Thyroid gland (tissue), 4 donors: Measurements from ENCODE around the gene SNRPA1. TPM values are rescaled to one million over a fixed set of nuclear protein-coding genes. Genes with fewer than 3 reads are reported as not detected.

Experiments used
- DNase-seq, 2 donors: peaks; one replicate each; pipeline ENCODE4 v3.0.0-alpha.2; 2019
- H3K27ac ChIP-seq, 3 donors: fragments of 200-600 bp; sonication (generic); 1 replicate in 2 of 3; 2 replicates in 1 of 3; pipeline ENCODE4 v1.5.1; 2016 to 2019; ENCODE audit warnings: mild to moderate bottlenecking in 1 of 3, moderate library complexity in 1 of 3
- H3K27me3 ChIP-seq: fragments of 200-600 bp; sonication (generic); one replicate; pipeline ENCODE4 v1.5.1; 2019
- H3K36me3 ChIP-seq, 2 donors: fragments of 200-600 bp; sonication (generic); one replicate each; pipeline ENCODE4 v1.5.1; 2016 to 2019
- H3K4me1 ChIP-seq, 2 donors: fragments of 200-600 bp; sonication (generic); one replicate each; pipeline ENCODE4 v1.5.1; 2017 to 2019
- H3K4me3 ChIP-seq, 3 donors: fragments of 200-600 bp; sonication (generic); replicated peaks in 1 of 3; 1 replicate in 2 of 3; 2 replicates in 1 of 3; pipeline ENCODE4 v1.5.1; 2016; ENCODE audit warnings: mild to moderate bottlenecking in 1 of 3
- H3K9me3 ChIP-seq: fragments of 200-600 bp; sonication (generic); one replicate; pipeline ENCODE4 v1.5.1; 2017
- POLR2A ChIP-seq, 2 donors: fragments of 450-650 bp; IDR thresholded peaks; one replicate each; pipeline ENCODE4 v1.6.1; 2017; ENCODE audit warnings: antibody characterized with exemption in 2 of 2, mild to moderate bottlenecking in 2 of 2, moderate library complexity in 1 of 2
- WGBS, 2 donors: methylation state at CpG; one replicate each; pipeline ENCODE4 v1.1.5; 2017; 5-methylcytosine and 5-hydroxymethylcytosine counted together
- intact Hi-C: fragments of 100-400 bp; cut with DNase I; formaldehyde crosslinking; loops from one replicate; pipeline ENCODE4 v1.15.1; 2023
- total RNA-seq, 4 donors: library from RNA; depleted of rRNA; stranded (reverse); fragments of >200 nt; gene quantifications; one replicate each; pipeline ENCODE4 v1.2.3, GENCODE V29; 2016
- TF ChIP-seq, protein P1 (sequence below), 6 experiments: fragments of 200-600 bp in 3 of 6; fragments of 450-650 bp in 3 of 6; sonication (generic) in 3 of 6; IDR thresholded peaks; one replicate each; pipeline ENCODE4 v1.5.1; 2016 to 2019; ENCODE audit warnings: antibody characterized with exemption in 6 of 6, mild to moderate bottlenecking in 2 of 6, inconsistent platforms in 1 of 6, moderate library complexity in 1 of 6

SNRPA1 gene
- total RNA-seq, 4 donors from 2014 or later: 34.8 to 111 (median 71.1) TPM

DNA sequence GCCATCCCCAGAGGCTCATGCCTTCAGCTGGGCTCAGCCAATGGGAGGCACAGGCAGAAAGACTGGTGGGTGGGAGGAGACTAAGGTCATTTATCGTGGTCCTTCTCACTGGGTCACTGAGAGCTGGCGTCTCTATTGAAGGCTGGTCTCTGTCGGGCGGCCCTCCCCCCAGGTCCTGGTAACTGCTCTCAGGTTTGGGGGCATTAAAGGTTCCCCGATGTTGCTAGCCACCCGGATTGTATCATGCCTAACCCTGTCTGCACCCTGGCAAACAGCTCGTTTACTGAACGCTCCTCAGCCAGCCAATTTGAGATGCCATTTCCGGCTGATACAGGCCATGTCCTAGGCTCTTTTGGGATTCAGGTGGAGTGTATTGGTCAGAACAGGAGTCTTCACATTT, 28.3 kb downstream of the SNRPA1 start:
- no peaks in the 10 kb centered on the region for H3K27me3 ChIP-seq
- H3K36me3 ChIP-seq: peaks cover 20 to 22% of the 10 kb centered on the region in 2 donors
- peak overlapping the region in 2 of 3 donors; percentile 15 to 35 for H3K27ac ChIP-seq
- H3K4me3 ChIP-seq: no peak overlapping the region
- H3K9me3 ChIP-seq: no peaks in the 10 kb centered on the region
- peaks cover 0 to 8% of the 10 kb centered on the region in 2 donors for H3K4me1 ChIP-seq
- DNase-seq: no peak
- TF ChIP-seq, protein P1, sequence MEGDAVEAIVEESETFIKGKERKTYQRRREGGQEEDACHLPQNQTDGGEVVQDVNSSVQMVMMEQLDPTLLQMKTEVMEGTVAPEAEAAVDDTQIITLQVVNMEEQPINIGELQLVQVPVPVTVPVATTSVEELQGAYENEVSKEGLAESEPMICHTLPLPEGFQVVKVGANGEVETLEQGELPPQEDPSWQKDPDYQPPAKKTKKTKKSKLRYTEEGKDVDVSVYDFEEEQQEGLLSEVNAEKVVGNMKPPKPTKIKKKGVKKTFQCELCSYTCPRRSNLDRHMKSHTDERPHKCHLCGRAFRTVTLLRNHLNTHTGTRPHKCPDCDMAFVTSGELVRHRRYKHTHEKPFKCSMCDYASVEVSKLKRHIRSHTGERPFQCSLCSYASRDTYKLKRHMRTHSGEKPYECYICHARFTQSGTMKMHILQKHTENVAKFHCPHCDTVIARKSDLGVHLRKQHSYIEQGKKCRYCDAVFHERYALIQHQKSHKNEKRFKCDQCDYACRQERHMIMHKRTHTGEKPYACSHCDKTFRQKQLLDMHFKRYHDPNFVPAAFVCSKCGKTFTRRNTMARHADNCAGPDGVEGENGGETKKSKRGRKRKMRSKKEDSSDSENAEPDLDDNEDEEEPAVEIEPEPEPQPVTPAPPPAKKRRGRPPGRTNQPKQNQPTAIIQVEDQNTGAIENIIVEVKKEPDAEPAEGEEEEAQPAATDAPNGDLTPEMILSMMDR (IDR thresholded peaks at IDR 0.05): no peak
- no peak for TF ChIP-seq POLR2A (IDR thresholded peaks at IDR 0.05)
- intact Hi-C loops: no loop called here
- WGBS, 2 donors: 57 to 67% methylated on average over 9 of the region's 9 CpGs

DNA sequence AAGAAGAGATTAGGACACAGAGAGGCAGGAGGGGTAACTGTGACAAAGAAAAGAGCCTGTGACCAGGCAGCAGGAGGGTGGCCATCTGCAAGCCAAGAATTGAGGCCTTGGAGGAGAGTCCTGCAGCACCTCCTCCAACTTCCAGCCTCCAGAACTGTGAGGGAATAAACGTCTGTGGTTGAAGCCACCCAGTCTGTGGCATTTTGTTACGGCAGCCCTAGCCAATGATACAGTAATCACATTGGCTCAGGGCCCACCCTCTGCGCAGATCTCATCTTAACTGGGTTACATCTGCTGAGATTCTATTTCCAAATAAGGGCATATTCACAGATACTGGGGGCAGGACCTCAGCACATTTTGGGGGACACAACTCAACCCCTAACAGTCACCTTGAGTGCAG, 29.0 kb downstream of the SNRPA1 start:
- TF ChIP-seq POLR2A (IDR thresholded peaks at IDR 0.05): no peak
- TF ChIP-seq, protein P1 (IDR thresholded peaks at IDR 0.05): no peak
- no peaks in the 10 kb centered on the region for H3K27me3 ChIP-seq
- H3K36me3 ChIP-seq: peaks cover 12 to 14% of the 10 kb centered on the region in 2 donors
- 60 to 73% methylated on average over 3 of the region's 3 CpGs for WGBS, 2 donors
- H3K4me1 ChIP-seq: peaks cover 0 to 8% of the 10 kb centered on the region in 2 donors
- intact Hi-C loops: no loop called here
- H3K9me3 ChIP-seq: no peaks in the 10 kb centered on the region
- DNase-seq: no peak
- no peak overlapping the region for H3K4me3 ChIP-seq
- H3K27ac ChIP-seq: no peak overlapping the region

DNA sequence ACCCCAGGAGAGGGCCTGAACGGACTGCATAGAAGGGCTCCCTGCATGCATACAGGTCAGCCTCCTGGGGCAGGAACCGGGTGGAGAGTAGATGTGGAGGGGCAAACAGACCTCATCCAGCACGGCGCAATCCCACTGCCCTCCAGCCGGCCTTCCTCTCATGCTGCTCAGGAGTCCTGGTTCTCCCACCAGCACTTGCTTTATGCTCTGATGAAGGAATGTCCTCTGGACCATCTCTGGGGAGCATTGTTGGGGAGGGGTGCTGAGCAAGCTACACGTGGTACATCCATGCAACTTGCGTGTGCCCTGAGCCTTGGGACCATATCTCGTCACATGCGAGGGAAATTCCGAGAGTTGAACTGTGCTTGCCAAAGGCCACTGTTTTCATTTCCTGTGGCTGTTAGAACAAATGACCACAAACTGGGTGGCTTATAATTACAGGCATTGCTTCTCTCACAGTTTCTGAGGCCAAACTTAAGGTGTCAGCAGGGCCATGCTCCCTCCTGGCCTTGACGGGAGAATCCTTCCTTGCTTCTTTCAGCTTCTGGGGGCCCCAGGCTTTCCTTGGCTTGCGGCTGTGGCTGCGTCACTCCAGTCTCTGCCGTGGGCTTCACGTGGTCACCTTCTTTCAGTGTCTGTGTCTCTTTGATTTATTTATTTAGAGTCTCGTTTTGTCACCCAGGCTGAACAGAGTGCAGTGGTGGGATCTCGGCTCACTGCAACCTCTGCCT, 30.0 kb downstream of the SNRPA1 start:
- TF ChIP-seq, protein P1 (IDR thresholded peaks at IDR 0.05): no peak
- no peak for TF ChIP-seq POLR2A (IDR thresholded peaks at IDR 0.05)
- Histone ChIP-seq H3K27me3 (no peaks in the 10 kb centered on the region), H3K4me3 (no peak overlapping the region), H3K36me3 (peaks cover 6 to 7% of the 10 kb centered on the region in 2 donors), H3K27ac (no peak overlapping the region), H3K9me3 (no peaks in the 10 kb centered on the region), H3K4me1 (peaks cover 0 to 8% of the 10 kb centered on the region in 2 donors)
- 79 to 80% methylated on average over 17 of the region's 17 CpGs for WGBS, 2 donors
- DNase-seq: no peak
- intact Hi-C loops: no loop called here

DNA sequence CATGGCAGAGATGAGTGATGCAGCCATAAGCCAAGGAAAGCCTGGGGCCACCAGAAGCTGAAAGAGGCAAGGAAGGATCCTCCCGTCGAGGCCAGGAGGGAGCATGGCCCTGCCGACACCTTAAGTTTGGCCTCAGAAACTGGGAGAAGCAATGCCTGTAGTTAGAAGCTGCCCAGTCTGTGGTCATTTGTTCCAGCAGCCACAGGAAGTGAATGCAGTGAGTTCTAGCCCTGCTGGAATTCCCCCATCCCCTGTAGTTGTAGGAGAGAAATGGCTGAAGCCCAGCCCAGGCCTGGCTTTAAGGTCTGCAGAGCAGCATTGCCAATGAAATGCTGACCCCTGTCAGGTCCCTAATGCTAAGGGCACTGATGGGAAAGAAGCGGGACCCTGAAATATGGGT, 31.0 kb downstream of the SNRPA1 start:
- H3K27ac ChIP-seq: no peak overlapping the region
- no peaks in the 10 kb centered on the region for H3K27me3 ChIP-seq
- H3K9me3 ChIP-seq: no peaks in the 10 kb centered on the region
- peaks cover 0 to 8% of the 10 kb centered on the region in 2 donors for H3K4me1 ChIP-seq
- no peaks in the 10 kb centered on the region for H3K36me3 ChIP-seq
- WGBS, 2 donors: 88 to 89% methylated on average over 4 of the region's 4 CpGs
- intact Hi-C loops: no loop called here
- TF ChIP-seq, protein P1 (IDR thresholded peaks at IDR 0.05): no peak
- no peak for TF ChIP-seq POLR2A (IDR thresholded peaks at IDR 0.05)
- no peak for DNase-seq
- no peak overlapping the region for H3K4me3 ChIP-seq

DNA sequence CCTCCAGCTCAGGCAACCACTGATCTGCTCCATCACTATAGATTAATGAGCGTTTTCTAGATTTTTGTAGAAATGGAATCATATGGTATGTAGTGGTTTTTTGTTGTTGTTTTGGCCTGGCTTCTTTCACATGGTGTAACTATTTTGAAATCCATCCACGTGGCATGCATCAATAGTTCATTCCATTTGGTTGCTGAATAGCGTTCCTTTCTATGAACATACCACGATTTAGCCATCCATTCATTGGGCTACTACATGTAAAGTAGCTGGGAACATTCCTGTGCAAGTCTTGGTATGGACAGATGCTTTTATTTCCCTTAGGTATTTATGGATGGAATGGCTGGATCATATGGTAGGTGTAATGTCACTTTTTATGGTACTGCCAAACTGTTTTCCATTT, 32.5 kb downstream of the SNRPA1 start:
- no peaks in the 10 kb centered on the region for H3K36me3 ChIP-seq
- peaks cover 0 to 8% of the 10 kb centered on the region in 2 donors for H3K4me1 ChIP-seq
- no peak overlapping the region for H3K27ac ChIP-seq
- intact Hi-C loops: no loop called here
- no peak overlapping the region for H3K4me3 ChIP-seq
- 73 to 85% methylated on average over 4 of the region's 4 CpGs for WGBS, 2 donors
- TF ChIP-seq, protein P1 (IDR thresholded peaks at IDR 0.05): no peak
- no peak for TF ChIP-seq POLR2A (IDR thresholded peaks at IDR 0.05)
- H3K9me3 ChIP-seq: no peaks in the 10 kb centered on the region
- no peak for DNase-seq
- no peaks in the 10 kb centered on the region for H3K27me3 ChIP-seq
